Neural cell (in vitro differentiated cells): ENCODE data around the gene RCSD1. TPM values are rescaled to one million over a fixed set of nuclear protein-coding genes. Genes with fewer than 3 reads are reported as not detected.

Source experiments
- H2AFZ ChIP-seq: fragments of 200-600, 300-800 bp; sonication (generic), shearing (Covaris generic); 2 replicates; pipeline ENCODE4 v1.6.0; 2014; ENCODE audit warnings: low read depth, mild to moderate bottlenecking, antibody characterized with exemption, low read length, moderate library complexity
- H3F3A ChIP-seq: fragments of 200-600 bp; shearing (Covaris generic); 2 replicates; pipeline ENCODE4 v1.6.1; 2016; ENCODE audit warnings: mild to moderate bottlenecking, moderate library complexity, mixed read lengths, antibody characterized with exemption, low read length; ENCODE audit not compliant: insufficient read depth, poor library complexity, severe bottlenecking
- H3K27ac ChIP-seq: fragments of 200-600, 300-800 bp; sonication (generic), shearing (Covaris generic); 2 replicates; pipeline ENCODE4 v1.5.1; 2014; ENCODE audit warnings: mild to moderate bottlenecking, low read length, moderate library complexity
- H3K27me3 ChIP-seq: fragments of 300-800, 200-600 bp; sonication (generic), shearing (Covaris generic); 2 replicates; pipeline ENCODE4 v1.6.0; 2014; ENCODE audit warnings: mild to moderate bottlenecking, low read depth, low read length, moderate library complexity; ENCODE audit not compliant: insufficient read depth
- H3K36me3 ChIP-seq: fragments of 300-800, 200-600 bp; sonication (generic), shearing (Covaris generic); 2 replicates; pipeline ENCODE4 v1.5.1; 2014; ENCODE audit warnings: mild to moderate bottlenecking, antibody characterized with exemption, low read length, moderate library complexity; ENCODE audit not compliant: insufficient read depth
- H3K4me2 ChIP-seq: fragments of 300-800, 200-600 bp; sonication (generic), shearing (Covaris generic); 2 replicates; pipeline ENCODE4 v1.6.0; 2014; ENCODE audit warnings: mild to moderate bottlenecking, low read length
- H3K4me3 ChIP-seq: fragments of 300-800, 200-600 bp; sonication (generic), shearing (Covaris generic); 2 replicates; pipeline ENCODE4 v1.5.1; 2014; ENCODE audit warnings: mild to moderate bottlenecking, low read length, moderate library complexity
- H3K79me2 ChIP-seq: fragments of 200-600 bp; shearing (Covaris generic); replicated peaks from 2 replicates; pipeline ENCODE4 v1.6.0; 2014; ENCODE audit warnings: mild to moderate bottlenecking, low read length, moderate library complexity; ENCODE audit not compliant: insufficient read depth
- H3K9ac ChIP-seq: fragments of 300-800, 200-600 bp; sonication (generic), shearing (Covaris generic); 2 replicates; pipeline ENCODE4 v1.6.1; 2016; ENCODE audit warnings: mild to moderate bottlenecking, low read length, mixed read lengths
- H3K9me2 ChIP-seq: fragments of 200-600 bp; shearing (Covaris generic); 2 replicates; pipeline ENCODE4 v1.6.1; 2016; ENCODE audit warnings: mild to moderate bottlenecking, low read length, mixed read lengths; ENCODE audit not compliant: insufficient read depth
- H3K9me3 ChIP-seq: fragments of 200-600, 300-800 bp; sonication (generic), shearing (Covaris generic); 2 replicates; pipeline ENCODE4 v1.6.1; 2016; ENCODE audit warnings: mild to moderate bottlenecking, mixed run types, low read length, moderate library complexity, mixed read lengths
- H4K20me1 ChIP-seq: fragments of 200-600 bp; shearing (Covaris generic); 2 replicates; pipeline ENCODE4 v1.6.1; 2016; ENCODE audit warnings: mild to moderate bottlenecking, mixed run types; ENCODE audit not compliant: insufficient read depth
- EP300 ChIP-seq: fragments of 450-650 bp; conservative IDR thresholded peaks from 2 replicates; pipeline ENCODE4 v1.6.1; 2014; ENCODE audit warnings: antibody characterized with exemption, mild to moderate bottlenecking, moderate library complexity; ENCODE audit not compliant: poor library complexity, severe bottlenecking
- EZH2 ChIP-seq: fragments of 200-600, 300-800 bp; shearing (Covaris generic), sonication (generic); IDR thresholded peaks from 2 replicates; pipeline ENCODE4 v1.6.1; 2014; ENCODE audit warnings: antibody characterized with exemption, low read length, borderline replicate concordance, mild to moderate bottlenecking; ENCODE audit not compliant: insufficient read depth, poor library complexity, severe bottlenecking
- MXI1 ChIP-seq: fragments of 450-650 bp; conservative IDR thresholded peaks from 2 replicates; pipeline ENCODE4 v1.6.1; 2014; ENCODE audit warnings: antibody characterized with exemption, mild to moderate bottlenecking; ENCODE audit not compliant: poor library complexity, severe bottlenecking
- POLR2AphosphoS5 ChIP-seq: IDR thresholded peaks from 2 replicates; pipeline ENCODE4 v1.6.1; 2012
- RAD21 ChIP-seq: fragments of 450-650 bp; conservative IDR thresholded peaks from 2 replicates; pipeline ENCODE4 v1.6.1; 2014; ENCODE audit warnings: antibody characterized with exemption, mild to moderate bottlenecking, moderate library complexity
- SMC3 ChIP-seq: fragments of 450-650 bp; conservative IDR thresholded peaks from 2 replicates; pipeline ENCODE4 v1.6.1; 2014; ENCODE audit warnings: antibody characterized with exemption, mild to moderate bottlenecking, moderate library complexity; ENCODE audit not compliant: poor library complexity
- TAF1 ChIP-seq: IDR thresholded peaks from 2 replicates; pipeline ENCODE4 v1.6.1; 2012; ENCODE audit warnings: low read depth
- polyA plus RNA-seq: library from polyadenylated mRNA; depleted of rRNA; stranded (reverse); fragments of >200 nt; gene quantifications from 2 replicates; pipeline ENCODE4 v1.2.3, GENCODE V29; 2014
- TF ChIP-seq, protein P1 (sequence below): IDR thresholded peaks from 2 replicates; pipeline ENCODE4 v1.6.1; 2012; ENCODE audit warnings: borderline replicate concordance
- TF ChIP-seq, protein P2 (sequence below): fragments of 450-650 bp; IDR thresholded peaks from 2 replicates; pipeline ENCODE4 v1.5.1; 2014; ENCODE audit warnings: antibody characterized with exemption, mild to moderate bottlenecking, moderate library complexity; ENCODE audit not compliant: poor library complexity, severe bottlenecking

Gene RCSD1
- polyA plus RNA-seq, 1 donor from 2014 or later: not detected

DNA sequence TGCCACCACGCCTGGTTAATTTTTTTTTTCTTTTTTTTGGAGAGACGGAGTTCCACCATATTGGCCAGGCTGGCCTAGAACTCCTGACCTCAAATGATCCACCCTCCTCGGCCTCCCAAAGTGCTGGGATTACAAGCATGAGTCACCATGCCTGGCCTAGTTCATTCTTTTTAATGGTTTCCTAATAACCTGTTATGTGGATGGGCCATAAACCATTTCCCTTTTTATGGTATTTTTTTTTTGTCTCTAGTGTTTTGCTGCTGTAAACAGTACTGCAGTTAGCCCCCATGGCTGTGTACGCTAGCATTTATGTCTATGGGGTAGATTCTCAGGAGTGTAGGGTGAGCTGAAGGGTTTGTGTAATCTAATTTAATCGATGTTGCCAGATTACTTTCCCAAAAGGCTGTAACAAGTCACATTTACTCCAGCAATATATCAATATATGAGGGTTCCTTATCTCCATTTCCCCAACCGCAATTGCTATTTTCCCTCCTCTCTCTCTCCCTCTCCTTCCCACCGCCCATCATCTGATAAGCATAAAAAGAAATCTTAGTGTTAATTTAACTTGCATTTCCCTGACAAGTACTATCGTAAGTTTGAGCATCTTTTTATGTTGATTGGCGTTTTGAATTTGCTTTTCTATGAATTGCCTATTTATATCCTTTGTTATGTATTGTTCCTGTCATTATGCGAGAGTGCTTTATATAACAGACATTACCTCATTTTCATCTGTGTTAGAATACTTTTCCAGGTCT lies 28.7 kb downstream of the RCSD1 start:
- H3K4me3 ChIP-seq: no peak overlapping the region
- H3K9me2 ChIP-seq: no peaks in the 10 kb centered on the region
- no peak overlapping the region for H3K4me2 ChIP-seq
- H3K9ac ChIP-seq: no peak overlapping the region
- no peak overlapping the region for H2AFZ ChIP-seq
- H4K20me1 ChIP-seq: no peaks in the 10 kb centered on the region
- H3K9me3 ChIP-seq: no peaks in the 10 kb centered on the region
- no peaks in the 10 kb centered on the region for H3K79me2 ChIP-seq
- H3F3A ChIP-seq: no peaks in the 10 kb centered on the region
- no peak for TF ChIP-seq SMC3
- TF ChIP-seq POLR2AphosphoS5: peak; percentile 13
- peak; percentile 54 for TF ChIP-seq EP300
- TF ChIP-seq MXI1: no peak
- no peaks in the 10 kb centered on the region for H3K36me3 ChIP-seq
- H3K27ac ChIP-seq: peak overlapping the region; percentile 26
- H3K27me3 ChIP-seq: no peaks in the 10 kb centered on the region

DNA sequence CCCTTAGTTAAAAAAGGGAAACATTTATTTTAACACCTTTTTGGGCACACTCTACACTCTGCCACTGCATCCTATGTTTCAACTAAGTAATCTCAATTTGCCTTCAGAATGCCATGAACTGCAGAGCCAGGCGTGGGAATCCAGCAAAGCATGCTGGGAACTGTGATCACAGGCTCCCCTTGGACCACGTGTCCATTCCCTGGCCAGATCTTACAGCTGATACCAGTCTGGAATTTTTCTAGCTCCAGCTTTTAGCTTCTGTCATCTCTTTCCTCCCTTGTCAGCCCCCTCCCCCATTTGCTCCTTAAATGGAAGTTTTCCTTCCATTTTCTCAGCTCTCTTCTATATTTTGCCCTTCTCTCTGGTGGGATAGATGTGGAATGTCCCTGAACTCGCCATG lies 29.4 kb downstream of the RCSD1 start:
- H3K9me3 ChIP-seq: no peaks in the 10 kb centered on the region
- no peaks in the 10 kb centered on the region for H3K79me2 ChIP-seq
- no peaks in the 10 kb centered on the region for H4K20me1 ChIP-seq
- no peaks in the 10 kb centered on the region for H3K9me2 ChIP-seq
- H3K36me3 ChIP-seq: no peaks in the 10 kb centered on the region
- H3K27me3 ChIP-seq: no peaks in the 10 kb centered on the region
- H3K9ac ChIP-seq: no peak overlapping the region
- H3F3A ChIP-seq: no peaks in the 10 kb centered on the region
- no peak overlapping the region for H3K4me3 ChIP-seq
- H3K4me2 ChIP-seq: no peak overlapping the region
- H2AFZ ChIP-seq: no peak overlapping the region
- no peak for TF ChIP-seq TAF1
- no peak for TF ChIP-seq MXI1
- no peak for TF ChIP-seq EZH2
- no peak for TF ChIP-seq RAD21
- TF ChIP-seq, protein P1, sequence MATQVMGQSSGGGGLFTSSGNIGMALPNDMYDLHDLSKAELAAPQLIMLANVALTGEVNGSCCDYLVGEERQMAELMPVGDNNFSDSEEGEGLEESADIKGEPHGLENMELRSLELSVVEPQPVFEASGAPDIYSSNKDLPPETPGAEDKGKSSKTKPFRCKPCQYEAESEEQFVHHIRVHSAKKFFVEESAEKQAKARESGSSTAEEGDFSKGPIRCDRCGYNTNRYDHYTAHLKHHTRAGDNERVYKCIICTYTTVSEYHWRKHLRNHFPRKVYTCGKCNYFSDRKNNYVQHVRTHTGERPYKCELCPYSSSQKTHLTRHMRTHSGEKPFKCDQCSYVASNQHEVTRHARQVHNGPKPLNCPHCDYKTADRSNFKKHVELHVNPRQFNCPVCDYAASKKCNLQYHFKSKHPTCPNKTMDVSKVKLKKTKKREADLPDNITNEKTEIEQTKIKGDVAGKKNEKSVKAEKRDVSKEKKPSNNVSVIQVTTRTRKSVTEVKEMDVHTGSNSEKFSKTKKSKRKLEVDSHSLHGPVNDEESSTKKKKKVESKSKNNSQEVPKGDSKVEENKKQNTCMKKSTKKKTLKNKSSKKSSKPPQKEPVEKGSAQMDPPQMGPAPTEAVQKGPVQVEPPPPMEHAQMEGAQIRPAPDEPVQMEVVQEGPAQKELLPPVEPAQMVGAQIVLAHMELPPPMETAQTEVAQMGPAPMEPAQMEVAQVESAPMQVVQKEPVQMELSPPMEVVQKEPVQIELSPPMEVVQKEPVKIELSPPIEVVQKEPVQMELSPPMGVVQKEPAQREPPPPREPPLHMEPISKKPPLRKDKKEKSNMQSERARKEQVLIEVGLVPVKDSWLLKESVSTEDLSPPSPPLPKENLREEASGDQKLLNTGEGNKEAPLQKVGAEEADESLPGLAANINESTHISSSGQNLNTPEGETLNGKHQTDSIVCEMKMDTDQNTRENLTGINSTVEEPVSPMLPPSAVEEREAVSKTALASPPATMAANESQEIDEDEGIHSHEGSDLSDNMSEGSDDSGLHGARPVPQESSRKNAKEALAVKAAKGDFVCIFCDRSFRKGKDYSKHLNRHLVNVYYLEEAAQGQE: no peak
- TF ChIP-seq SMC3: no peak
- TF ChIP-seq EP300: no peak
- no peak for TF ChIP-seq POLR2AphosphoS5
- TF ChIP-seq, protein P2, sequence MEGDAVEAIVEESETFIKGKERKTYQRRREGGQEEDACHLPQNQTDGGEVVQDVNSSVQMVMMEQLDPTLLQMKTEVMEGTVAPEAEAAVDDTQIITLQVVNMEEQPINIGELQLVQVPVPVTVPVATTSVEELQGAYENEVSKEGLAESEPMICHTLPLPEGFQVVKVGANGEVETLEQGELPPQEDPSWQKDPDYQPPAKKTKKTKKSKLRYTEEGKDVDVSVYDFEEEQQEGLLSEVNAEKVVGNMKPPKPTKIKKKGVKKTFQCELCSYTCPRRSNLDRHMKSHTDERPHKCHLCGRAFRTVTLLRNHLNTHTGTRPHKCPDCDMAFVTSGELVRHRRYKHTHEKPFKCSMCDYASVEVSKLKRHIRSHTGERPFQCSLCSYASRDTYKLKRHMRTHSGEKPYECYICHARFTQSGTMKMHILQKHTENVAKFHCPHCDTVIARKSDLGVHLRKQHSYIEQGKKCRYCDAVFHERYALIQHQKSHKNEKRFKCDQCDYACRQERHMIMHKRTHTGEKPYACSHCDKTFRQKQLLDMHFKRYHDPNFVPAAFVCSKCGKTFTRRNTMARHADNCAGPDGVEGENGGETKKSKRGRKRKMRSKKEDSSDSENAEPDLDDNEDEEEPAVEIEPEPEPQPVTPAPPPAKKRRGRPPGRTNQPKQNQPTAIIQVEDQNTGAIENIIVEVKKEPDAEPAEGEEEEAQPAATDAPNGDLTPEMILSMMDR: no peak
- no peak overlapping the region for H3K27ac ChIP-seq
